OCI-M2 (cell line): ENCODE data around the gene LBX1.

Experiments
- DNase-seq: peaks from one replicate; lab custom pipeline; 2025; ENCODE audit not compliant: unreplicated experiment; lab: John Stamatoyannopoulos, UW

LBX1 gene

DNA sequence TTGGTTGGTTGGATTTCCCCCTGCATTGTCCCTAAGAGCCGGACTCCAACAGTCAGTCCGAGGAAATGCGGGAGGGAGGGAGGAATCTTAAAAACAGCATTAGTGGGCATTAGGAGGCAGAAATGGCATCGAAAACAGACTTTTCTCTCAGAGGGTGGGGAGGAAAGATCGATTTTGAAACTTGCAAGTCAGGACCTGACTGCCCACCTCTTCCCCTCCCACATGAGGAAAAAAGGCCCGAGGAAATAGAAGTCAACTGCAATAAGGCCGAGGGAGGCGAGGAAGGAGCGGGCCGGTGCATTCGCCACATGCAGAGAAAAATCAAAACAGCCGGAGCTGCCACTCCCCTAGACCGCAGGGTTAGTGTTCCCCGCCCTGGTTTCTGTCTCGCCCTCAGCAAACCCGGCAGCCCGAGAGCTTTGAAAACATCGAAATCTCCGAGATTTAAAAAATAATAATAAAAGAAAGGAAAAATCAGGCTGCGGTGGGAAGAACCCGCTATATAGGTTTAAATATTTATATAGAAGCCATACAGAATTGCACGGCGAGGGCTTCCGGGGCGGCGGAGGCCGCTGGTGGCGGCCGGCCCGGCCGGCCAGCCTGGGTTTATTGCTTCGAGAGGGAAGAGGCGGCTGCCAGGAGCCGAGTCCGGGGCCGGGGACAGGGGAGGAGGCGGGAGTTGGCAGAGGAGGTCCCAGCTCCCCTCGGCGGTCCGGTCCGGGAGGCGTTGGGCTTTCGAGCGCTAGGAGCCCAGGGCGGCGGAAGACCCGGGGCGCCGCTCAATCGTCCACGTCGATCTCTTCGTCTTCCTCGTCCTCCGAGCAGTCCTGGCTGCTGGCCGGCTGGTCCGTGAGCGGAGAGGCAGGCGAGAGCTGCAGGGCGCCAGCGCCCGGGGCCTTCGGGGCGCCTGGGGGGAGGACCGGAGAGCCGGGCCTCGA is 2.5 kb downstream of the LBX1 start:
- no peak for DNase-seq

DNA sequence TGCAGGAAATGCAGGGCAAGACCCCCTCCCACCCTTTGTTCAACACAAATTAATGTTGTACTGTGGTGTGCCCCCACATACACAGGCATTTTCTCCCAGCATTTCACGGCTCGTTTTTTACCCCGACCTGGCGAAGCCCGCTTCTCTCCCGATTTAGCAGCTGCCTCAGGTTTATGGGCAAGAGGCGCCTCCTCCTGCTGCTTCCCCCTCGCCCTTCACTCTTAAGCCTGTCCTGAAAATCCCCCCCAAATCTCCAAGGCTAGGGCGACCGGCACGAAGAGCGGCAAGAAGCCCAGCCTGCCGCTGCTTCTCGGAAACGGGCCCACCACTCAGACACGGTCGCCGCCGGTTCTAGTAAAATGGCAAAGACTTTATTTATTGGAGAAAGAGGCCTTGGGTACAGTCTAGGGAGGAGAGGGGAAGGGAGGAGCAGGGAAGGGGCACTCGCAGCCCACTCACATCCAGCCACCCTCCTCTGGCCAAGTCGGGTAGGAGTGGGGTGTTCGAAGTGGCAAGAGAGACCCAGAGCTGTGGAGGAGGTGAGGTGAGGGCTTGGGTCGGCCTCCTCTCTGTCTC is 3.3 kb downstream of the LBX1 start:
- no peak for DNase-seq

DNA sequence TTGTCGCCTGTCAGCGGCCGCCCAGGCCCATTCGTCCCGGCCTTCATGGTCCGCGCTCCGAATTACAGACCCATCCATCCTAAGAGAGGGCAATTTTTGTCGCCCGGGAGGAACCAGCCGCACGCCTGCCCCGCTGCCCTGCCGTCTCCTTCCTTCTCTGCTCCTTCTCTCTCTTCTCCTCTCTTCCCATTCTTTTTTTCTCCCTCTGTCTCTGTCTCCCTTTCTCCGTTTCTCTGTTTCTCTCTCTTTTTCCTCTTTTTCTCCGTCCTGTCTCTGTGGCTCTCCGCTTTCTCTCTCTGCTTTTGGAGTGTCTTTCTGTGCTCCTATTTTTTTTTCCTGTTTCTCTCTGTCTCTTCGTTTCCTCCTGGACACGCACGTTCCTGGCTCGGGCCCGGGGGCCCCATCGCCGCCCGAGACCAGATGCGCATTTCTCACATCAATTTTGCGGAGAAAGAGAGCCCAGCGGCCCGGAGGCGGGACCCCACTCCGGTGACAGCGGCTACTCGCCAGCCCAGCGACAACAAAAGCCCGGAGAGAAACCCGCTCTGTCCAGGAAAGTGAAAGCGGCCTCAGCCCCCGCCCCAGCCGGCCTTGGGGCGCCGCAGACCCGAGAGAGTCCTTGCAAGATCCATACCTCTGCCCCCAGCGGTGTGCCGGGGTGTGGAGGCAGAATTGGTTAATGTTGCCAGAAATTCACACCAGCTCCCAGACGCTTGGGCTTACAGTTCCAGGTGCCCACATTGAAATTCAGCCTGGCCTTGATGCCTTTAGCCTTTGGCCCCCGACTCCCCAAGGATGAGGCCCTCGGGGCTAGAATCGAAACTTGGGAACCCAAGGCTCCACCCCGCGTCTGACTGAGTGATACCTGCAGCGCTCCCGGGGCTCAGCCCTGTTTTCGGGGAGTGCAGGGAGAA is 4.1 kb downstream of the LBX1 start:
- no peak for DNase-seq

DNA sequence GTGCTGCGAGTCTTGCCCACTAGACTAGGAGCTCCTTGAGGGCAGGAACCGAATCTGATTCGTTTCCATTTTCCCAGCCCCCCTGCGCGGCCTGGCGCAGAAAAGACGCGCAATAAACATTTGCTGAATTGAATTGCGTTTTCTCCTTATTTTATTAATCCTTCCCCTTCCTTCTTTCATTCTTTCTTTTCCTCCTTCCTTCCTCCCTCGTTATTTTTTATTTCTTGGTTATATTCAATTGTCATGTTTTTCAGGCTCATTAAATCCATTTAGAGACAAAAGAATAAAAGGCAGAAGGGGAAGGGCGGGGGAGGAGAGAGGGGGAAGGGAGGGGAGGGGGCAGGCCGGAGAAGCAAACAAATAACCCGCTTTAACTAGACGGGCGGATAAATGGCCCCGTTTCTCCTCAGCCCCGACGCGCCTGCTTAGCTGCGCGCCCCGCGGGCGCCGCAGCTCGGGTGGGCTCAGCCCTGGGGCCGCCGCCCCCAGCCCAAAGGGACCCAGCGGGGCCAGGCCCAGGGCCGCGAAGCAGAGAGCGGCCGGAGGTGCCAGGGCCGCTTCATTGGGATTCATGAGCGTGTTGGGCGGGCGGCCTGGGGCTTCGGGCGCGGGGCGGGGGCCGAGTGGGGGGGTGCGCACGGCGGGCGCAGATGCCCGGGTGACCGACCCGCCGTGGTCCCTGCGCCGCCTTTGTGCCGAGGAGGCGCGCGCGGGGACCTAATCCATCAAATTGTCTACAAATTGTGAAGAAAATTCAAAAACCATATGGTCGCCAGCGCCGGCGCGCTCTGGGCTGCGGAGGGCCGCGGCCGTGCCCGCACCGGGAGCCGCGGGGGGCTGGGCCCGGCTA is 5.0 kb downstream of the LBX1 start:
- DNase-seq: no peak

DNA sequence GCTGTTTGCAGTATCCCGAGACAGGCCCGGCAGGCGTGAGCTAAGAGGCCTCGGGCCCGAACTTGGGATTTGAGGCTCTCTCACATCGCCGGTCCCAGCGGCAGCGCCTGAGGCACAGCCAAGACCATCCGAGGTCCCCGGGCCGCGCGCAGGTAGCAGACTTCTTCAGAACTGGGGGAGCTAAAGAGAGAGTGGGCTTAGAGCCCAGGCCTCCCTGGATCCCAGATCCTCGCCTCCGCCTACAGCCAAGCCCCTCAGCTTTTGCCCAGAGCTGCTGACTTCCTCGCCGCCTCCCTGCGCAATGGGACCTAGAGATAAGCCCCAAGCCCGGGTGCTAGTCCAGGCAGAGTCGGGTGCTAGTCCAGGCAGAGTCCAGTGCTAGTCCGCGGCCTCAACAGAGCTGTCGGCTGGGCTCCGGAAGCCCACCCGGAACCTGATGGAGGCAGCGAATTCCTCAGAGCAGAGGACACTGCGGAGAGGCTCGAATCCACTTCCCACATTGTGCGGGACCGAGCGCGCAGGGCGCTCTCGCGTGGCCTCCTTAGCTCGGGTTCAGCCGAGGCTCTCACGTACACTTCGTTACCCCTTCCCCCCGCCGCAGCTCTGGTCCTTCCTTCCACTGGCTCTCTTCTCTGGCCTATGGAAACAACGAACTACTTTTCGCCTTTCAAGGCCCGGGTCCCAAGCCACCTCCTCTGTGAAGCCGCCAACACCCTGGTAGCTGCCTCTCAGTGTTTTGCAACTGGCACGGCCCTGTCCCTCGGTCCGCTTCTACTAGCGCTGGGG is 5.8 kb downstream of the LBX1 start:
- DNase-seq: no peak

DNA sequence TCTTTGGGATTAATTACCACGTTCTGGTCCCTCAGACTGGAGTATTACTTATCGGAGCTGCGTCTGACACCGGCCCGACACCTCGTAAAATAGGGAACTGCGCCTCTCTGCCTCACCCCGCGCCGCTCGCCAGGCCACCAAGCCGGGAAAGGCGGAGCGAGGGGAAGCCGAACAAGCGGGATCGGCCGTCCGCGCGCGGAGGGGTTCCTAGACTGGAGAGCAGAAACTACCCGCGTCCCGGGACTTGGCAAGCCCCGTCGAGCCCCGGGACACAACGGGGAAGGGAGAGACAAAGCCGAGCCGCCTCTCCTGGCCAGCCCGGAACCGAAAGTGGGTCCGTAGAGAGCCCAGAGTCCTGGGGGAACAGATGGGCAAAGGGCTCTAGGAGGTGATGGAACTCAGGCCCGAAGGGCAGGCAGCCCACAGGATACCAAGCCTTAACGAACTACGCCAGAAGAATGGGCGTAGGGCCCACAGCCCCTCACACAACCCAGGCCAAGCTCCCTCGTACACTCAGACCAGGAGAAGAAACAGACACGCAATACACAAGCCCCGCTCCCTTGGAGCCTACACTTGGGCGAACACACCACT is 6.5 kb downstream of the LBX1 start:
- no peak for DNase-seq

DNA sequence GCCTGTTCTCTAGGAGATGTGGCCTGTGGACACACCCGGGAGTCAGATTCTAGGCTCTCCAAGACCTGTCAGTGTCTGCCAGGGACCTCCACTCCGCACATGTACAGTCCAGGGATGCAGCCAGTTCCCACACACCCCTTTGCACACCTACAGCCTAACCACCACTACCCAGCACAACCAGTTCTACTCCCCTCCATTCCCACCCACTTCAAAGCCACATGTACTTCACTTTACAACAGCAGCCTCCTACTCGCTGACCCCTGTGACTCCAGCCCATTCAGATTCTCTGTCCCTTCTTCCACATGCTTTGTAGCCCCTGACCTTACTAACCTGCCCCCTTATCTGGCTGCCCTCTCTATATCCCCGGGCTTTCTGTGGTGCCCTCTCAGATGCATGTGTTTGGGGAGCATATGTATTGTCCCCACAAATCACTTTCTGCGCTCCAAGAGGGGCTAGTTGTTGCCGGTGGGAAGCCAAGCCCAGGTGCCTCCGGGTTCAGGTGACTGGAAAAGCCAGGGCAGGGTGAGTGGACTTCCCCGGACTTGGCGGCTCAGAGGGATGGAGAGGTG is 7.2 kb downstream of the LBX1 start:
- DNase-seq: no peak

DNA sequence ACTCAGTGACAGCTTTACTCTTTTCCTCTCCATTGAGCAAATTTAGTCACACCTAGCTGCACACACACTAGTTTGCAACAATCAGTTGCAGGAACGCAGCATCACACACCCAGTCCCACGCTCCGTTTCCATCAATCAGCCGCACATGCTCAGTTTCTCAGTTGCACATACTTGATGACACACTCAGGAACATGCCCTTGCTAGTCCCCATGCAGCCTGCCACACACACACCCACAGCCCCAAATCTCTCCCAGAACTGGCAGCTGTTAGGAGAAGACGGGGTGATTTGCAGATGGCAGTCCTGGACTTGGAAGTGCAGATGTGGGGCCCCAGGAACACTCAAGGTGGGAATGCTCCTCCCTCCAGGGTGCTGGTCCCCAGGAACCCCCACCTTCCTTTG is 7.7 kb downstream of the LBX1 start:
- no peak for DNase-seq

DNA sequence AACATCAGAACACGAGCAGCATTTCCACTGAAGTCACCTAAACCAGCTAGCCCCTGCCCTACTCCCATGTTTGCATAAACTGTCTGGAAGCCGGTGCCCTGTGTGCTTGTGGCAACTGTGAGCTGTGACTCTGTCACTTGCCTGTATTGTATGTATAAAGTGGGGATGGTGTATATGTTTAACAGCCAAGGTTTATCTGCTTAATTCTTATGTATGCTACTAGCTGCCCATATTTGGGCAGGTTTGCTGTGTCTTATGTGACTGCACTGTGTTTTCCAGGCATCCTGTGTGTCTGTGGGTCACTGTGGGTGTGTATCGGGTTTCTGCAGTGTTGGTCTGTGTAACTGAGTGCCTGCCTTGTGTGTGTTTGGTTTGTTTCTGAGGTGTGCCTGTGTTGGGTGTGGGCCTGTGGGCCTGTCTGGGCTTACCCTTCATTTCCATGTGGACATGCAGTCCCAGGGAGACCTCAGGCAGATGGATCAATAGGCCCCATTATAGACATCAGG is 9.3 kb downstream of the LBX1 start:
- no peak for DNase-seq

DNA sequence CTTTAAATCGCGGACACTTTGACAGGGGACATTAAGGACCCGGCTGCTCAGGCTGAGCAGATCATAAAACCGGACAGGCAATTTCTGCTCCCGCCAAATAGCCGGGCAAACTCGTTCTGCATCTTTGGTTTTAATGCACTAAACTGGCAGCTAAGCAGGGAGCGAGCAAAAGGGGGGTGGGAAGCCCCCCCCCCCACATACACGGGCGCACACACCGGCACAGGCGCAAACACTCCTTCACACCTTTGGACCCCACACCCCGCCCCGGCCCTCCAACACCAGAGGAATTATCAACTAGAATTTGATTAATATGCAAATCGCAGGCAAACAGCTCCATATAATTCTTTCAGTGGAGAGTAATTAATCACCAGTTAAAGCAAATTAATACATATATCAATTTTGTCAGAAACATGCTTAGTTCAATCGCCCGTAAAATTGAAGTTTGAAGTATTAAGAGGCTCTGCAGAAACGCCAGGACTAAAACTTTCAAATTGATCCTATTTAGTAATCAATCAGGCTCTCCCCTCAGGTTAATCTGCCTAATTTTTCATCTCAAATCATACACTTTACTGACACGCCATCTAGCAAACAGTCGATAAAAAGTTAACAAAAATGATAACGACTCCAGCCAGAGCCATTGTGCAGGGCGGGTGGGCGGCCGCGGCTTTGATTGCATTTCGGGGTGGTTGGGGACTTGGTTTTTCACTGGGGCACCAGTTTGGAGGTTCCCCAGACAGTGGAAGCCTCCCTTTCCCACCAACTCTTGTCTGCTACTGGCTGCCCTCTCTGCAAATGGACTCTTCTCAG is 9.9 kb downstream of the LBX1 start:
- no peak for DNase-seq

DNA sequence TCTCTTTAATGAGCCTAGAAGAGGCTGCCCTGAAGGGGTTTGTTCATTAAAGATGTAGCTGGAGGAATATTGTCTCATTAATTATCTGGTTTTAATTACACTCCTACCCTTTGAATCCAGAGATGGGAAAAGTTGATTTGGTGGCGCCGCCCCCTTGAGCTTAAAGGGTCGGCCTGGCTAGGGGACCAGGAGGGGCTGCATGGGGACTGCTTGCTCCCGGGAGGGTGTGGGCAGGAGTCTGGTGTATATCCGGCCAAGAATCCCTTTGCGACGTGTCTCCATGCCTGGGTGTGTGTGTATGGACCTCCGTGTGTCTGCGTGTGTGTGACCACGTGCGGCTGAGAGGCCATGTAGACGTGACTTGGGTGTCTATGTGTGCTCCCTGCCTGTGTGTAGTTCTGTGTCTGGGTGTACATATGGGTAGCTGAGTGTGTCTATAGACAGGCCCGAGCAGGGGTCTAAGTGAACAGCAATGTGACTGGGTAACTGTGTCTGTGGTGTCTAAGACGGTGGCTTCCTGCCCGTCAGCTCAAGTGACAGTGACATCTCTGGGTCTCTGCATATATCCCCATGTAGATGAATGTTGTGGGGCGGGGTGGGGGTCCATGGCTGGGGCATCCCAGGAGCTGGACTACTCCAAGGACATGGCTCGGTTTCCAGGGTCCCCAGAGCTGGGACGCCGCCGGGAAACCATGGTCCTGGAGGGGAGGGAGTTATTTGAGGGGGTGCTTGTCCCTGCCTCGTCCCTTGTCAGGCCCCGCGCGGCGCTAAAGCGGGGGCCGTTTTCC is 10.7 kb downstream of the LBX1 start:
- DNase-seq: no peak

DNA sequence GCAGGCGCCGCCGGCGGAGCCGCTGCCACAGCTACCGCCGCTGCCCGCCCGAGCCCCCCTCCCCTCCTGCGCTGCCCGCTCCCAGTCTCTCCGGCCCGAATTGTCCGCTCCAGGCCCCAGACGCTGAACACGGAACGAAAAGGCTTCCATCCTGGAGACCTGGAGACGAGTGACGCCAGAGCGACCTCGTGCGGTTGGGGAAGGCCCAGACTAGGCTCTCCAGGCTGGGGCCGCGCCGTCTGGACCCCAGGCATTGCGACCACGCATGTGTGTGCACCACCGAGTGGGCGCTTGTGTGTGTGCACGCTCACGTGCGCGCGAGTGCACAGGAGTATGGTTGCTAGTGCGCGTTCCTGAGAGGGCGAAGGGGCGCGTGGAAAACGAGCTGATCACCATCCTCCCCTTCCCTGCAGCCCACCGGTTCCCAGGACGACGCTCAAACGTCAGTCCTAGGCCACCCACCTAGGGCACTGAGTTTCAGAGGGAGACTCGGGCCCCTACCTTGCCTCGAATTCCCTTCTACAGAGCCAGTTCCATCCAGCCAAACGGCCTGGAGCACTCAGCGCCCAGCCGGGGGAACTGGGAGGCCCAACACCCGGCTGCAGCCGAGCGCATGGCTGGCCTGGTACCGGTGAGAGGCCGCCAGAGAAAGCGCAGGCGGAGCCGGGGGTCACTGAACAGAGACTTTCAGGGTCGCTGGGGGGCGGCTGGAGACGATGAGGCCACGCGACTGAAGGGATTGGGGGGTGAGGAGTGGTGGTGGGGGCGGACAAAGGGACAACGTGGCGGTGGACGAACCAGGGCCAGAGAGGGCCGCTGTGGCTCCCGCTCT is 11.6 kb downstream of the LBX1 start:
- DNase-seq: no peak

DNA sequence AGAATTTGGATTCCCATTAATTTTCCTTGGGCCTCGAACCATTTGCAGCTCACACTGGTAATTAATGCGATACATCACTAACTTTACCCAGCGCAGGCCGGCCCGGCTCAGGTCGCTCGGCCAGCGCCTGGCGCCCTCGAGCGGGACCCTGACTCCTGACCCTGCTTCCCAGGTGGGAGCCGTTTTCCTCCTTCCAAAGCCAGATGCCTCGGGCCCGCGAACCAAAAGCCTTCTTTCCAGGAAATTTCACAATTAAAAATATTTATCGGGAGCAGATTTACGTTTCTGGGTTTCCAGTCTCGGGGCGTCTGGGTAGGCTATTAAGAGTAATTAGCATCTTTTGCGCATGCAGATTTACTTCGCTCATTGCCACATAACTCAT is 12.2 kb downstream of the LBX1 start:
- DNase-seq: no peak

DNA sequence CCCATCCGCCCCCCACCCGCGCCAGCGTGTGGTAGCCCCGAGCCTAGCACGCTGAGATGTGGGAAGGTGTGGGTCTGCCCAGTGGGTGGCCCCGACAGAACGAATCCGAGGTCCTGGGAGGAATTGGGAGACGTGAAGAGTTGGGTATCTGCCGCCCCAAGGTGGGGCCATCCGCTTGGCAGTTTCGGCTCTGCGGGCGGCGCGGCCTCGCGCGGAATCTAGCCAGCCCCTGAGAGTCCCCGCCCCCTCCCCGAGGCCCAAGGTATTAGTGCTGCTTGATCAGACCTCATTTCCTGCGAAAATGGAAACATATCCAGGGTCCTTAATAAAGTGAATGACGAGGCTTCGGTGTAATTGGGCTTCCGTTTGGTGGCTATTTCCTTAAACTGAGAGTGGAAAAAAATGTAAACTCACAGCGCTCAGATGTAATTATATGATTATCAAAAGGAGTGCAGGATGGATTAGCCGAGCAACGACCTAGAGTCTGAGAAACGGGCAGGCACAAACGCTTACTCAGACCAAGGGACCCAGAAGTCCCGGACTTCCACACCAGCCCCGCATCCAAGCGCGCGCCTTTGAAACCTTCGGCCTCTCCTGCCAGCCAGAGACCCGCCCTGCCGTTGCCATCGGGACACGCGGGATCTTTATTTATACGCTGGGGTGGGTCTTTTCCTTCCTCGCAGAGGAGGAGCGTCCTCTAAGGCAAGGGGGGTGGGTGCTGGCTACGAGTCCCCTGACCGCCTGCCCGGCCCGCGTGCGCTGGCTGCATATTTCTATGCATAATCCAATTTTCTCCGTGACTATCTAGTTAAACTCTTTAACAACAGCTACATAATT is 12.8 kb downstream of the LBX1 start:
- no peak for DNase-seq

DNA sequence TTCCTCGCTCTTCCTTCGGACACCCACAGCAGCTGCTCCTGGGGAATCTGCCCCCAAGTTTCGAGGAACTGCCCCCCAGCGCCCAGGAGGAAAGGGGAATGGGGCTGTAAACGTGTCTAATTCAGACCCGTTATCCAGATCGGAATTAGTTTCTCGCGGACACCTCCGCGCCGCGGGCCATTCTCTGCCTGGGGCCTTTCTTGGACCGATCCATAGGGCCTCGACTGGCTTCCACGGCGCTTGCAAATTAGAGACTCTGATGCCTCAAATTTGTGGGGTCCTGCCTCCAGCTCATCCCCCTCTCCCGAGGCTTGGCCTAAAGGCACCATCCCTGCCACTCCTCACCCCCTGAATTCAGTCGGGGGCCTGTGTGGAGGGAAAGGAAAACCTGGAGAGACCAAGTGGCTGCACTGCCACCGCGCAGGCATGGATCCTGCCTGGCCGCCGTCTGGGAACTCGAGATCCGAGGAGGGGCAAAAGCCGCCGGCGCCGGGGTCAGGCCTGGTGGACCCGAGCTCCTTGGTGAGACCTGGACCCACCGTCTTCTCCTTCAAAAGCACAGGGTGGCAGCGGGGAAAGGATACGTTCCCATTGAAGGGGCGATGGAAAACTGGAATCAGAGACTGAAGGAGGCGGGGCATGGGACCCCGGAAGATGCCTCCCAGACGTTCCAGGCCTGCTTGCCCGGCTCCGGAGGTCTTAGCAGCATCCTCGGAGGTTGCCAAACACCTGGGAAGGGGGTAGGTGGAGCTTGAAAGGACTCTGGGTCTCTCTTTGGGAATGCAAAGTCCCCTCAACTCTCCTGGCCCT is 13.7 kb downstream of the LBX1 start:
- DNase-seq: no peak
